Sigmoid colon (tissue), 3 donors: ENCODE measurements around the gene FCN1.

Experiments used
- CTCF ChIP-seq, 4 experiments: fragments of 450-650 bp in 3 of 4; fragments of 200-600 bp in 1 of 4; IDR thresholded peaks; one replicate each; pipeline ENCODE4 v1.5.1; 2016 to 2019; ENCODE audit warnings: antibody characterized with exemption in 4 of 4, mild to moderate bottlenecking in 3 of 4, moderate library complexity in 2 of 4
- POLR2A ChIP-seq, 2 donors: fragments of 450-650 bp; IDR thresholded peaks; one replicate each; pipeline ENCODE4 v1.6.1; 2016; ENCODE audit warnings: antibody characterized with exemption in 2 of 2, mild to moderate bottlenecking in 2 of 2, moderate library complexity in 2 of 2

GRCh38 chr9:134957165-134957944 is 39.6 kb upstream of the FCN1 start:
- TF ChIP-seq CTCF (IDR thresholded peaks at IDR 0.05) (no peak), POLR2A (IDR thresholded peaks at IDR 0.05) (no peak)
